K562 (cell line): Measurements from ENCODE around the gene LRRC10B. TPM values are rescaled to one million over a fixed set of nuclear protein-coding genes. Genes with fewer than 3 reads are reported as not detected.
A peak's percentile ranks its signal among the peaks of the same experiment; 100 is the strongest.

Experiments used
- ATAC-seq: fragments of 200-7000 bp; cut with Tn5 transposase; 3 replicates; pipeline ENCODE4 v1.9.1; 2020; ENCODE audit warnings: moderate library complexity
- BruUV-seq: library from RNA; stranded (reverse); fragments of 400-500 nt; replicated peaks from 2 replicates; lab custom pipeline; 2021; lab: Mats Ljungman, UMichigan
- CTCF ChIA-PET: fragments of 300-600 bp; formaldehyde crosslinking; extraction: SDS; loops from one replicate; lab custom pipeline; 2021; ENCODE audit warnings: low intra/inter-chr PET ratio; lab: Yijun Ruan, JAX
- POLR2A ChIA-PET: fragments of 300-600, 350-650 bp; sonication (Branson Sonifier 250); formaldehyde crosslinking; extraction: SDS; loops from one replicate; lab custom pipeline; 2021; ENCODE audit warnings: antibody characterized with exemption, inconsistent platforms; lab: Yijun Ruan, JAX
- DNase-seq, 4 experiments: peaks; one replicate each; pipeline versions ENCODE4 v3.0.0 to v3.0.0-alpha.2; 2011 to 2018; ENCODE audit warnings: low spot score in 3 of 4, mixed read lengths in 3 of 4; ENCODE audit errors: extremely low read depth in 1 of 4
- FAIRE-seq: peaks from 2 replicates; lab custom pipeline; 2011; peaks lifted over from hg19 to GRCh38; lab: Jason Lieb, UNC
- H2AFZ ChIP-seq: 2 replicates; pipeline ENCODE4 v1.6.0; 2011; ENCODE audit warnings: low read depth, low read length, control low read depth, inconsistent platforms
- H3K27ac ChIP-seq: fragments of 200-600 bp; 3 replicates; pipeline ENCODE4 v1.8.0; 2011; ENCODE audit warnings: low read depth, mild to moderate bottlenecking, control low read depth, inconsistent platforms, low read length, moderate library complexity, mixed read lengths; ENCODE audit errors: extremely low read depth
- H3K27me3 ChIP-seq, 2 experiments: fragments of 300-600 bp in 1 of 2; 2 replicates in 1 of 2; 3 replicates in 1 of 2; pipeline versions ENCODE4 v1.6.0 to v1.8.0; 2011; ENCODE audit warnings: inconsistent platforms in 2 of 2, low read length in 2 of 2, mild to moderate bottlenecking in 1 of 2, mixed read lengths in 1 of 2, moderate library complexity in 1 of 2; ENCODE audit not compliant: control insufficient read depth in 2 of 2, insufficient read depth in 2 of 2
- H3K36me3 ChIP-seq: fragments of 300-600 bp; 3 replicates; pipeline ENCODE4 v1.8.0; 2011; ENCODE audit warnings: mild to moderate bottlenecking, low read length, inconsistent platforms; ENCODE audit not compliant: control insufficient read depth, insufficient read depth
- H3K4me1 ChIP-seq, 2 experiments: fragments of 200-600 bp in 1 of 2; replicated peaks in 1 of 2; 2 replicates in 1 of 2; 3 replicates in 1 of 2; pipeline versions ENCODE4 v1.5.1 to v1.8.0; 2011; ENCODE audit warnings: inconsistent platforms in 2 of 2, low read length in 2 of 2, mild to moderate bottlenecking in 1 of 2, mixed read lengths in 1 of 2, moderate library complexity in 1 of 2; ENCODE audit not compliant: control insufficient read depth in 2 of 2, insufficient read depth in 2 of 2
- H3K4me2 ChIP-seq: 2 replicates; pipeline ENCODE4 v1.6.1; 2011; ENCODE audit warnings: low read length, control low read depth, inconsistent platforms, mixed read lengths; ENCODE audit not compliant: insufficient read depth
- H3K4me3 ChIP-seq: fragments of 200-600 bp; sonication (generic), shearing (Covaris generic); 2 replicates; pipeline ENCODE4 v1.5.1; 2016; ENCODE audit warnings: control low read depth, inconsistent platforms
- H3K79me2 ChIP-seq: fragments of 200-600 bp; 3 replicates; pipeline ENCODE4 v1.8.0; 2011; ENCODE audit warnings: low read length, inconsistent platforms; ENCODE audit not compliant: control insufficient read depth, insufficient read depth
- H3K9ac ChIP-seq, 2 experiments: 2 replicates each; pipeline versions ENCODE4 v1.6.0 to v1.6.1; 2011; ENCODE audit warnings: low read depth in 2 of 2, low read length in 2 of 2, control low read depth in 1 of 2, inconsistent platforms in 1 of 2, mild to moderate bottlenecking in 1 of 2, mixed read lengths in 1 of 2; ENCODE audit not compliant: insufficient read depth in 1 of 2
- H3K9me1 ChIP-seq: one replicate; pipeline ENCODE4 v1.6.0; 2011; ENCODE audit warnings: inconsistent platforms, mild to moderate bottlenecking, low read length, moderate library complexity; ENCODE audit not compliant: control insufficient read depth, insufficient read depth
- H3K9me3 ChIP-seq: replicated peaks from 2 replicates; pipeline ENCODE4 v1.5.1; 2011; ENCODE audit warnings: low read depth, low read length, inconsistent platforms; ENCODE audit not compliant: control insufficient read depth, insufficient read depth
- H4K20me1 ChIP-seq: replicated peaks from 2 replicates; pipeline ENCODE4 v1.6.1; 2011; ENCODE audit warnings: low read length, inconsistent platforms, mixed read lengths; ENCODE audit not compliant: control insufficient read depth, insufficient read depth
- REST ChIP-seq, 2 experiments: fragments of 450-650 bp; formaldehyde crosslinking in 1 of 2; IDR thresholded peaks; 2 replicates each; pipeline versions ENCODE4 v1.4.0 to v1.6.1; 2014 to 2020; ENCODE audit warnings: mild to moderate bottlenecking in 2 of 2, borderline replicate concordance in 1 of 2, low read depth in 1 of 2
- SP1 ChIP-seq: sonication (generic); formaldehyde crosslinking; IDR thresholded peaks from 2 replicates; pipeline ENCODE4 v1.8.1; 2022; ENCODE audit warnings: mild to moderate bottlenecking, missing genetic modification reagents
- THRAP3 ChIP-seq: fragments of 450-650 bp; IDR thresholded peaks from 2 replicates; pipeline ENCODE4 v1.6.1; 2016; ENCODE audit warnings: mild to moderate bottlenecking, inconsistent platforms, borderline replicate concordance
- ZNF146 ChIP-seq: IDR thresholded peaks from one replicate; pipeline ENCODE4 v1.6.1; 2018; ENCODE audit warnings: missing compliant biosample characterization; ENCODE audit not compliant: unreplicated experiment
- WGBS: fragments of 100-300 bp; shearing (Covaris generic); methylation state at CpG from one replicate; pipeline ENCODE4 v1.1.6; 2016; ENCODE audit warnings: low coverage, mixed read lengths; ENCODE audit not compliant: insufficient coverage; ENCODE audit errors: missing lambda C conversion rate; 5-methylcytosine and 5-hydroxymethylcytosine counted together
- in situ Hi-C: fragments of 300-500 bp; cut with MboI; formaldehyde crosslinking; loops from 4 replicates; pipeline ENCODE4 v1.15.0; 2018; ENCODE audit warnings: inconsistent platforms, mixed read lengths
- intact Hi-C: fragments of 100-400 bp; cut with micrococcal nuclease; formaldehyde crosslinking; loops from 2 replicates; pipeline ENCODE4 v1.14.2; 2022
- polyA plus RNA-seq, 8 experiments: library from polyadenylated mRNA; depleted of rRNA in 4 of 8; stranded (reverse) in 5 of 8; unstranded in 3 of 8; fragments of >200 nt; fragmentation: Nextera tagmentation in 2 of 8; fragmentation: Illumina TruSeq in 1 of 8; extraction: Ambion mirVana in 2 of 8; extraction: Trizol in 1 of 8; gene quantifications; 2 replicates each; pipeline versions ENCODE4 v1.2.1 to v1.2.3, GENCODE V29; 2011 to 2014; ENCODE audit warnings: inconsistent platforms in 1 of 8, missing spikeins in 1 of 8
- total RNA-seq, 7 experiments: library from RNA; depleted of rRNA in 6 of 7; stranded (reverse); fragments of >200 nt in 6 of 7; fragmentation: Illumina TruSeq in 2 of 7; extraction: Trizol in 2 of 7; gene quantifications; 2 replicates each; pipeline versions ENCODE4 v1.2.1 to v1.2.3, GENCODE V29; 2011 to 2021; ENCODE audit warnings: low replicate concordance in 1 of 7

LRRC10B gene
- total and polyA plus RNA-seq, 9 of the 15 experiments (the other 6 are each of a cell fraction or from before 2014, with no cell fraction given), result 0.11 TPM; not detected in 8

GRCh38 chr11:61553373-61554171, 45.0 kb downstream of the LRRC10B start:
- no TSS peak for BruUV-seq
- no peak overlapping the region for H3K4me2 ChIP-seq

More at GRCh38 chr11:61553373-61554171, 45.0 kb downstream of the LRRC10B start:
- H3K27me3 ChIP-seq, result peaks cover 9 to 75% of the 10 kb centered on the region in 2 experiments; a peak in 4 of 5 replicates
- DNase-seq (no peak), ATAC-seq (no peak), FAIRE-seq (no peak)
- in situ Hi-C loops, result no loop called here
- no peak overlapping the region for H3K4me3 ChIP-seq
- H2AFZ ChIP-seq, result no peak overlapping the region
- peaks cover 11% of the 10 kb centered on the region; the same call in 1 of the 2 replicates for H4K20me1 ChIP-seq
- no peak overlapping the region for H3K9ac ChIP-seq
- 3% methylated on average over 12 of the region's 15 CpGs for WGBS
- intact Hi-C loops, result no loop called here
- no peak overlapping the region for H3K27ac ChIP-seq
- H3K36me3 ChIP-seq, result no peaks in the 10 kb centered on the region
- H3K9me3 ChIP-seq, result no peaks in the 10 kb centered on the region
- H3K79me2 ChIP-seq, result no peaks in the 10 kb centered on the region
- peak; percentile 68; the same call in 1 of the 2 replicates for TF ChIP-seq REST (IDR thresholded peaks at IDR 0.05; ENCODE audit: borderline replicate concordance)
- no peak for TF ChIP-seq REST (CRISPR knock-in tag; IDR thresholded peaks at IDR 0.05; ENCODE audit: low read depth)
- no peak for TF ChIP-seq THRAP3
- no peak for TF ChIP-seq SP1 (CRISPR knock-in tag)
- no peak for TF ChIP-seq ZNF146
- ChIA-PET POLR2A (interaction anchor here (0.8 kb wide), 1 partner anchor 37 kb away, joined by 3 read pairs; no protein-coding TSS in a partner anchor), CTCF (no interaction called here)
- peaks cover 0 to 40% of the 10 kb centered on the region in 2 experiments; a peak in 4 of 5 replicates for H3K4me1 ChIP-seq
- H3K9me1 ChIP-seq, result no peaks in the 10 kb centered on the region
